Mammary epithelial cell (primary cell): Measurements from ENCODE around the gene TTC21A.

ENCODE experiments used
- CTCF ChIP-seq, 2 donors: IDR thresholded peaks in 1 of 2; conservative IDR thresholded peaks in 1 of 2; 2 replicates each; pipeline ENCODE4 v1.5.1; 2011 to 2012; ENCODE audit warnings: inconsistent platforms in 2 of 2, low read length in 2 of 2, mild to moderate bottlenecking in 2 of 2, control low read depth in 1 of 2, low read depth in 1 of 2; ENCODE audit not compliant: insufficient read depth in 1 of 2; ENCODE audit errors: extremely low read depth in 1 of 2
- EZH2 ChIP-seq: IDR thresholded peaks from 2 replicates; pipeline ENCODE4 v1.6.1; 2012; ENCODE audit warnings: low read length, inconsistent platforms, borderline replicate concordance

DNA sequence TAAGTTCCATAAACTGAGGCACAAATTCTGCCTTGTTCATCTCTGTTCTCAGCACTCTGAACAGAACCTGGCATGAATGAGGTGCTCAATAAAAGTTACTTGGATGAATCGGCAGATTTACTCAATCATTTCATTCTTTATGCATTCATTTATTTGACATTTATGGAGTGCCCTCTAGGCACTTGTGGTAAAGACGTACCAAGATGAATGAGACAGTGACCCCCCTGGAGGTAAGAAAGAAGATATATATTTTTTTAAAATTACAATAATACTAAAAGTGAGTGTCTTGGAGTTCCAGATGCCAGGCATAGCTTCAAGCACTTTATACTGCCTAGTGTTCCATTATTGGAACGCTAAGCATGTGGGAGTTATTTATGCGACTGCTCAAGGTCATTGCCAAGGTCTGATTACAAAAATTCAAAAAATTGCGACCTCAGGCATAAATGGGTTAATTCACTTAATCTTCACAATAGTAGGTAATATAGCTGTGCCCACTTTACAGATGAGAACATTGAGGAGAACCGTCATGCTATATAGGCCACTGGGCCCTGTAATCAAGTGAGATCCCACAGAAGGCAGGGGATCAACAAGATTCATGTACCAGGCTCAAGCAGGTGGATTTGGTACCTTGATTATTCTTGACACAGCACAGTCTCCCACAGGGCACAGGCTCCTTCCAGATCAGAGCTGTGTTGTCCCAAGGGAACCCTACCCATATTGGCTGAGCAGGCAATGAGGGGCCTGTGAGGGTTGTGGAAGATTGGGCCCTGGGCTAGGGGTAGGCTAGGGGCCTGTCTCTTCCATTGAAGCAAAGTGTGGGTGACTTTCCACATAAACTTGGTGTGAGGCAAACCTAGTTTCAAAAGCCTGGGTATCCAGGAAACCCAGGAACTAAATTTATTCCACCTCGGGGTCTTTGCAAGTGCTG is 74.2 kb downstream of the TTC21A start:
- TF ChIP-seq CTCF (conservative IDR thresholded peaks at IDR 0.05 in 1 of 2, IDR thresholded peaks at IDR 0.05 in 1 of 2; ENCODE audit: extremely low read depth in 1 of 2, insufficient read depth in 1 of 2, low read depth in 1 of 2, low read length in 2 of 2): no peak
- TF ChIP-seq EZH2: no peak
